GM10847 (cell line): Measurements from ENCODE around the gene WDR41.

Experiments
- POLR2A ChIP-seq: IDR thresholded peaks from 2 replicates; pipeline ENCODE4 v1.6.1; 2011; ENCODE audit not compliant: insufficient read length; ENCODE audit errors: extremely low read depth

Gene WDR41

GRCh38 chr5:77448831-77449230, 43.3 kb downstream of the WDR41 start:
- TF ChIP-seq POLR2A = no peak

- TF ChIP-seq POLR2A = no peak
These were observed 47.8 kb downstream of the WDR41 start for GRCh38 chr5:77444356-77444755.

GRCh38 chr5:77443670-77444069, 48.4 kb downstream of the WDR41 start:
- TF ChIP-seq POLR2A = no peak

GRCh38 chr5:77438071-77438470, 54.0 kb downstream of the WDR41 start:
- no peak for TF ChIP-seq POLR2A

- no peak for TF ChIP-seq POLR2A
These were observed 54.9 kb downstream of the WDR41 start for GRCh38 chr5:77437194-77437593.

GRCh38 chr5:77431719-77432118, 60.4 kb downstream of the WDR41 start:
- no peak for TF ChIP-seq POLR2A

- TF ChIP-seq POLR2A = no peak
These were observed 60.8 kb downstream of the WDR41 start for GRCh38 chr5:77431286-77431685.

GRCh38 chr5:77430726-77431125, 61.4 kb downstream of the WDR41 start:
- no peak for TF ChIP-seq POLR2A

- TF ChIP-seq POLR2A = no peak
These were observed 63.6 kb downstream of the WDR41 start for GRCh38 chr5:77428526-77428925.

- no peak for TF ChIP-seq POLR2A
These were observed 64.1 kb downstream of the WDR41 start for GRCh38 chr5:77427998-77428397.

GRCh38 chr5:77426670-77427069, 65.4 kb downstream of the WDR41 start:
- TF ChIP-seq POLR2A = no peak

GRCh38 chr5:77425998-77426659, 66.0 kb downstream of the WDR41 start:
- TF ChIP-seq POLR2A = no peak

GRCh38 chr5:77425420-77425819, 66.7 kb downstream of the WDR41 start:
- TF ChIP-seq POLR2A = no peak

GRCh38 chr5:77424921-77425320, 67.2 kb downstream of the WDR41 start:
- no peak for TF ChIP-seq POLR2A

- no peak for TF ChIP-seq POLR2A
These were observed 68.9 kb downstream of the WDR41 start for GRCh38 chr5:77423022-77423750.

GRCh38 chr5:77420940-77421339, 71.2 kb downstream of the WDR41 start:
- no peak for TF ChIP-seq POLR2A
